ENCODE data around the gene NEURL1B.

The NEURL1B gene

DNA sequence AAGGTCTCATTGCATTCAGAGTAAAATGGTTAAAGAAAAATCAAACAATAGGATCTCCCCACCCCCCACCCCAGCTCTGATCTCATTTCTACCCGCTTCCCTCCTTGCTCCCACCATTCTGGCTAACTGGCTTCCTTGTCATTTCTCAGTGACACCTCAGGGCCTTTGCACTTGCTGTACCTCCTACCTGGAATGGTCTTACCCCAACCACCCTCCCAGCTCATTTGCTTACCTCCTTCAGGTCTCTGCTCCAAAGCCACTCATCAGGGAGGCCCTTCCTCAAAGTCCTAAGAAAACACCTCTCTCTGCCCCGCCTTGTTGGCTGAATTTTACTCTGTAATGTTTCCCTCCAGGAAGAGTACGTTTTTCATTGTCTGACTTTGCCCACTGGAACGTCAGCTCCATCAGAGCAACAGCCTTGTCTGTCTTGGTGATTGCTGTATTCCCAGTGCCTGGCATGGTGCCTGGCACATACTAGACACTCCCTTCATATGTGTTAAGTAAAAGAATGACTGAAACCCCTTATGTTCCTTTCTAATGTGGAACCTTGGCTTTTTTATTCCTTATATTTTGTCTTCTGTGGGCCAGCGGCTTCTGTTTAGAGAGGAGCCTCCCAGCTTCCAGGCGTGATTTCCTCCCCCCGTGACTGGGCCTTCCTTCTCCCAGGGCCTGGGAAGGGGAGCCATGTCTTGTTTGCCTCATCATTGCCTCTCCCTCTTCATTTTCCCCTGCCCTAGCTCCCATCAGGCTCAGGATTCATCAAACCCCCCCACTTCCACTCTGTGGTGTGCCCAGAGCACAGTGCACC, 26.9 kb downstream of the NEURL1B start:
- DNase-seq (ENCODE audit: low read depth), result no peak
- in situ Hi-C loops (cut with HindIII; ENCODE audit: low sequenced_read_pairs), result no loop called here
- H3K4me3 ChIP-seq (ENCODE audit: low read depth, low read length), result no peak overlapping the region
- TF ChIP-seq, protein P1, sequence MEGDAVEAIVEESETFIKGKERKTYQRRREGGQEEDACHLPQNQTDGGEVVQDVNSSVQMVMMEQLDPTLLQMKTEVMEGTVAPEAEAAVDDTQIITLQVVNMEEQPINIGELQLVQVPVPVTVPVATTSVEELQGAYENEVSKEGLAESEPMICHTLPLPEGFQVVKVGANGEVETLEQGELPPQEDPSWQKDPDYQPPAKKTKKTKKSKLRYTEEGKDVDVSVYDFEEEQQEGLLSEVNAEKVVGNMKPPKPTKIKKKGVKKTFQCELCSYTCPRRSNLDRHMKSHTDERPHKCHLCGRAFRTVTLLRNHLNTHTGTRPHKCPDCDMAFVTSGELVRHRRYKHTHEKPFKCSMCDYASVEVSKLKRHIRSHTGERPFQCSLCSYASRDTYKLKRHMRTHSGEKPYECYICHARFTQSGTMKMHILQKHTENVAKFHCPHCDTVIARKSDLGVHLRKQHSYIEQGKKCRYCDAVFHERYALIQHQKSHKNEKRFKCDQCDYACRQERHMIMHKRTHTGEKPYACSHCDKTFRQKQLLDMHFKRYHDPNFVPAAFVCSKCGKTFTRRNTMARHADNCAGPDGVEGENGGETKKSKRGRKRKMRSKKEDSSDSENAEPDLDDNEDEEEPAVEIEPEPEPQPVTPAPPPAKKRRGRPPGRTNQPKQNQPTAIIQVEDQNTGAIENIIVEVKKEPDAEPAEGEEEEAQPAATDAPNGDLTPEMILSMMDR (IDR thresholded peaks at IDR 0.05; ENCODE audit: low read depth, low read length, missing control alignments), result no peak

DNA sequence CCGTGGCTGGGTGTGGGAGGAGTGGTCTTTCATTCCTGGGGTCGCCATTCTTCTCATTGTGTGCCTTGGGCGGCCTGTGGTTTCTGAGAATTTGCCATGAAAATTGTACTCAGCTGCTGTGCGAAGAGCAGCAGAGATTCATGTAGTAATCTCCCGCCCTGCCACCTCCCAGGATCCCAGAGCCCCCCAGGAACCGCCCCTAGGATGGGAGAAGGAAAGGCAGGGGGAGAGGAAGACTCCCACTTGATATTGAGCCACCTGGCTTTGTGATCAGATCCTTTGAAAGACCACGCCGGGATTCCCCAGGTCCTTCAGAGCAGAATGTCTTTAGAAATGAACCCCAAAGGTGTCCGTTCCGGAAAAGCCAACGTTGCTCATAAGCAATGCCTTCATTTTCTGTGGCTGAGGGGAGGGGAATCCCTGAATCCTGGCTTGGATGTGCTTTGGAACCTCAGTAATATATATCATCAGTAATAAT, 27.6 kb downstream of the NEURL1B start:
- in situ Hi-C loops (cut with HindIII; ENCODE audit: low sequenced_read_pairs), result no loop called here
- no peak overlapping the region for H3K4me3 ChIP-seq (ENCODE audit: low read depth, low read length)
- DNase-seq (ENCODE audit: low read depth), result peak; percentile 6
- TF ChIP-seq, protein P1 (IDR thresholded peaks at IDR 0.05; ENCODE audit: low read depth, low read length, missing control alignments), result no peak

DNA sequence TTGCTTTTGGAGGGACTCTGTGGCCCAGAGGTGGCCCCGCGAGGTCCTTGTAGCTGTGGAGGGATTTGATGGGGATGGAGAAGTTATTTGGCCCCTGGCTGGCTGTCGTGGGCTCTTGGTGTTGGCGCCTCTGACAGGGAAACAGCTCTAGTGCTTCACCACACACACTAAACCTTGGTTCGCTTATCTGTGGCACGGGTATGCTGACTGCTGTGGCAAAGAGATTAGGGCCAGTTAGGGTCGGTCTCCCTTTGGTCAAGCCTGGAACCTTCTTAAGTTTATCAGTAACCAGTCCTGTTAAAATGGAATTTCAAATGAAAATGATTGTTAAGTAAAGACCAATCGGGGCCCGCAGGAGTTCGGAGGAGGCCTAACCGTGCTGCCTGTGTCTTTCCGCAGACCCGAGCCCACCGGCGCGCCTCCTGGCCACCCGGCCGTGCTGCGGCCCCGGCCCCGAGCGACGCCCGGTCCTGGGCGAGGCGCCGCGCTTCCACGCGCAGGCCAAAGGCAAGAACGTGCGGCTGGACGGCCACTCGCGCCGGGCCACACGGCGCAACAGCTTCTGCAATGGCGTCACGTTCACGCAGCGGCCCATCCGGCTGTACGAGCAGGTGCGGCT, 28.4 kb downstream of the NEURL1B start:
- H3K4me3 ChIP-seq (ENCODE audit: low read depth, low read length), result no peak overlapping the region
- in situ Hi-C loops (cut with HindIII; ENCODE audit: low sequenced_read_pairs), result no loop called here
- TF ChIP-seq, protein P1 (IDR thresholded peaks at IDR 0.05; ENCODE audit: low read depth, low read length, missing control alignments), result no peak
- DNase-seq (ENCODE audit: low read depth), result no peak

DNA sequence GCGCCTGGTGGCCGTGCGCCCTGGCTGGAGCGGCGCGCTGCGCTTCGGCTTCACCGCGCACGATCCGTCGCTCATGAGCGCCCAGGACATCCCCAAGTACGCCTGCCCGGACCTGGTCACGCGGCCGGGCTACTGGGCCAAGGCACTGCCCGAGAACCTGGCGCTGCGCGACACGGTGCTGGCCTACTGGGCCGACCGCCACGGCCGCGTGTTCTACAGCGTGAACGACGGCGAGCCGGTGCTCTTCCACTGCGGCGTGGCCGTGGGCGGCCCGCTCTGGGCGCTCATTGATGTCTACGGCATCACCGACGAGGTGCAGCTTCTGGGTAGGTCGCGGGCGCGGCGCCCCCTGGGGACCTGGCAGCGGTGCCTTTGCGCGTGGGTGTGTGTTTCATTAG, 28.9 kb downstream of the NEURL1B start:
- no peak overlapping the region for H3K4me3 ChIP-seq (ENCODE audit: low read depth, low read length)
- in situ Hi-C loops (cut with HindIII; ENCODE audit: low sequenced_read_pairs), result no loop called here
- TF ChIP-seq, protein P1 (IDR thresholded peaks at IDR 0.05; ENCODE audit: low read depth, low read length, missing control alignments), result no peak
- DNase-seq (ENCODE audit: low read depth), result no peak

DNA sequence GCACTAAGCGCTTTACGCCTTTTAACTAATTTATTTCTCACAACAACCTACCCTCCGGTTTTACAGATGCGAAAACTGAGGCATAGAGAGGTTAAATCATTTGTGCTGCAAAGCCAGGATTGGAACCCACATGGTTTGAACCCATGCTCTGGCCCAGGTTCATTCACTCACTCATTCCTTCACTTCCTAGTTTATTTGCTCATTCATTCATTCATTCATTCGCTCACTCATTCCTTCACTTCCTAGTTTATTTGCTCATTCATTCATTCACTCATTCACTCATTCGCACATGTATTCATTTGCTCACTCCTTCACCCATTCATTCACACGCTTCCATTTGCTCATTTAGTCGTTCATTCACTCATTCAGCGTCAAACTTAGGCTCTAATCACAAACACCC, 29.4 kb downstream of the NEURL1B start:
- H3K4me3 ChIP-seq (ENCODE audit: low read depth, low read length), result no peak overlapping the region
- DNase-seq (ENCODE audit: low read depth), result no peak
- in situ Hi-C loops (cut with HindIII; ENCODE audit: low sequenced_read_pairs), result no loop called here
- TF ChIP-seq, protein P1 (IDR thresholded peaks at IDR 0.05; ENCODE audit: low read depth, low read length, missing control alignments), result no peak

DNA sequence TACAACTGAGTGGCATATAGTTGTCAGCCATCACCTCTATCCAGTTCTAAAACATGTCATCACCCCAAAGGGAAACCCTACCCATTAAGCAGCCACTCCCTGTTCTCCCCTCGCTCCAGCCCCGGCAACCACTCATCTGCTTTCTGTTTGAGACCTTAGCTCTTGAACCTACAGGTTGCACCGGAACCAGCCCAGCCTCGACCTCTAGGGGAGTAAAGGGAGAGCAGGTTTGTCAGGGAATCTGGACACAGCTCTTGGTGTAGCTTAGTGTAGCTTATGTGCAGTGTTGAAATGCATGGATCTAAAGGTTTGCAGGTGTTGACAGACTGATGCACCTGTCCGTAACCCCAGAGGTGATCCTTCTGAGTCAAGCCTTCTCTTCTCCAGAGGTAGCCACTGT, 30.0 kb downstream of the NEURL1B start:
- in situ Hi-C loops (cut with HindIII; ENCODE audit: low sequenced_read_pairs), result no loop called here
- DNase-seq (ENCODE audit: low read depth), result no peak
- TF ChIP-seq, protein P1 (IDR thresholded peaks at IDR 0.05; ENCODE audit: low read depth, low read length, missing control alignments), result no peak
- no peak overlapping the region for H3K4me3 ChIP-seq (ENCODE audit: low read depth, low read length)
